LNCAP (cell line): Measurements from ENCODE around the gene ULBP2.

Source experiments
- TF ChIP-seq, protein P1 (sequence below): fragments of 450-650 bp; IDR thresholded peaks from 2 replicates; pipeline ENCODE4 v1.5.1; 2017; ENCODE audit warnings: mild to moderate bottlenecking

ULBP2 gene

GRCh38 chr6:149939356-149939648 lies 2.5 kb upstream of the ULBP2 start:
- TF ChIP-seq, protein P1, sequence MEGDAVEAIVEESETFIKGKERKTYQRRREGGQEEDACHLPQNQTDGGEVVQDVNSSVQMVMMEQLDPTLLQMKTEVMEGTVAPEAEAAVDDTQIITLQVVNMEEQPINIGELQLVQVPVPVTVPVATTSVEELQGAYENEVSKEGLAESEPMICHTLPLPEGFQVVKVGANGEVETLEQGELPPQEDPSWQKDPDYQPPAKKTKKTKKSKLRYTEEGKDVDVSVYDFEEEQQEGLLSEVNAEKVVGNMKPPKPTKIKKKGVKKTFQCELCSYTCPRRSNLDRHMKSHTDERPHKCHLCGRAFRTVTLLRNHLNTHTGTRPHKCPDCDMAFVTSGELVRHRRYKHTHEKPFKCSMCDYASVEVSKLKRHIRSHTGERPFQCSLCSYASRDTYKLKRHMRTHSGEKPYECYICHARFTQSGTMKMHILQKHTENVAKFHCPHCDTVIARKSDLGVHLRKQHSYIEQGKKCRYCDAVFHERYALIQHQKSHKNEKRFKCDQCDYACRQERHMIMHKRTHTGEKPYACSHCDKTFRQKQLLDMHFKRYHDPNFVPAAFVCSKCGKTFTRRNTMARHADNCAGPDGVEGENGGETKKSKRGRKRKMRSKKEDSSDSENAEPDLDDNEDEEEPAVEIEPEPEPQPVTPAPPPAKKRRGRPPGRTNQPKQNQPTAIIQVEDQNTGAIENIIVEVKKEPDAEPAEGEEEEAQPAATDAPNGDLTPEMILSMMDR, result no peak

- TF ChIP-seq, protein P1, result no peak
Observed at GRCh38 chr6:149939909-149940671, 1.7 kb upstream of the ULBP2 start.

DNA sequence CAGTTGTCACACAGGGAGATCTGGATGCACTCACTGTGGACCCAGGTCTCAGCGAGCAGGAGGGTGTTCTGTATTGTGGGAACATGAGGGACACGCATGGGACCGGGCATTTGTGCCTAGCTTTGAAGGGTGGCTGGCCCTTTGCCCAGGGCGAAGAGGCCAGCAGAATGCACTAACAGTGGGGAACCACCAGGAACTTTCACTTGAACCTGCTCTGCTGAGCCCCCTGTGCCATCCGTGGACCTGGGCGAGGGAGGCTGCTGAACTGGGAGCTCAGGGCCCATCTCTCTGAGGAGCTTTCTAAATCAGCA lies 1.2 kb upstream of the ULBP2 start:
- TF ChIP-seq, protein P1, result no peak

DNA sequence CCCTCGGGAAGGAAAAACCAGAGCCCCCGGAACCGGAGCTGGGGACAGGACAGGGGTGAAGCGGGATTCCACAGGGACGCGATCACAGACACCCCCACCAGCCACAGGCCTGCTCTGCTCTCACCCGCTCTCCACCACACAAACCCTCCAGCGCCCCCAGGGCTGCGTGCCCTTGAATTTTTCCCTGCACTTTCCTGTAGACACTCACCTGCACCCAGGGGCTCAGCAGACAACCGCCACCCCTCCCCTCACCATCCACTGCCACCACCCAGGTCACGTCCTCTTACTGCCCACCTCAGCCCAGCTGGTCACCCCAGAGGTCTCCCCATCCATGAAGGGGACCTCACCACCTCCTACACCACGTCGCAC lies 631 bp downstream of the ULBP2 start:
- TF ChIP-seq, protein P1, result no peak

DNA sequence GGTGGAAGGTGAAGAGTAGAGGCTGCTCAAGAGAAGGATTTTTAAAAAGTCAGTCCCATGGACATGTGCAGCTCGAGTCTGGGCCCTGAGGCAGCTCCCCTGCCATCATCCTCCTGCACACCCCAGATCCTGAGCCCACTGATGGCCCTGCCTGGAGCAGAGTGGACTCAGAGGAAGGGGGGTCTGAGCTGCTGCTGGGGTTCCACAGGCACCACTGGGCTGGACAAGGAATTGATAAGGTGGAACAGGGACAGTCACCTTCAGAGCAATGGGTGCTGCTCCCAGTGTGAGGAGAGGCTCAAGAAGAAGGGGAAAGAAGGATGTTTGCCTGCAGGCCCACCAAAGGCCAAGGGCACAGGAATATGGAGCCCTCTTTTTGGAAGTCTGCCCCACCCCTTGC lies 6.2 kb downstream of the ULBP2 start:
- TF ChIP-seq, protein P1, result no peak

- TF ChIP-seq, protein P1, result no peak
Observed at GRCh38 chr6:149948616-149949015, 6.8 kb downstream of the ULBP2 start.

DNA sequence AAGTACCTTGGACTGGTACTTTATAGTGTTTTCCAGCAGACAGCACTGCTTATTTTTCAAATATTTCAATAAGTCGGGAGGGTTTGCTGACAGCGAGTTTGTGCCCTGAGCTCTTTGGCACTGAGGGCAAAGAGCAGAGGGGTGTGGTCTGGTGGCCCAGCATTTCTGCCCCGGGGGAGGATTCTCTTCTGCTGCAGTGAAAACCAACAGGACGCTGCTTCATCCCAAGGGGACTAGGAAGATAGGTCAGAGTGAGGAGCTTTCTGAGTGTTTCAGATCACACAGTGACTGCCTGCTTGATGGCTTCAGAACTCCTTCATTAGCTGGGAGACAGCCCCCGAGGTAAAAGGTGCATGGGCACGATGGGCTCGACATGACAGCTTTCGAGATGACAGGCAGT lies 8.6 kb downstream of the ULBP2 start:
- TF ChIP-seq, protein P1, result no peak

DNA sequence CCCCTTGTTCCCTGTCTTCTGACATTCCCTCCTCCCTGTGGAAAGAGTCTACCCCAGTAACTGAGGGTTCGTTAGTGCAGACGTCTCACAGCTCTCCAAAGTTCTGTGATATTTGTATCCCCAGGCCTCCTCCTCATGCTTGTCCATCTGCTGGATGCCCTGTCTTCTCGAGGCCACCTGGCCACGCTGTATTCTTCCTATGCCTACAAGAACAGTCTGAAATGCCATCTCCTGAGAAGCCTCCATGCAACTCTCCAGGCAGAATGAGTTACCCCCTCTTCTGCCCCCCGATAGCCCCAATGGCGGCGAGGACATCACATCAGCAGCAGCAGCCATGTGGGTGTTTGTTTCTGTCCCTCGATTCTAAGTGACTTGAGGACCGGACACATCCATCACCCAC lies 9.3 kb downstream of the ULBP2 start:
- TF ChIP-seq, protein P1, result no peak
